ENCODE data around the gene CDON. TPM values are rescaled to one million over a fixed set of nuclear protein-coding genes. Genes with fewer than 3 reads are reported as not detected.

CDON gene
- polyA plus RNA-seq, 3 donors, result 0.01 TPM; not detected in 2

- Histone ChIP-seq H3K9ac (ENCODE audit: insufficient read depth, low read length, poor library complexity, severe bottlenecking) (no peak overlapping the region), H3K4me3 (replicated peaks in 1 of 3; ENCODE audit: low read depth in 2 of 3, low read length in 3 of 3) (no peak overlapping the region), H2AFZ (ENCODE audit: insufficient read depth, low read depth, low read length, poor library complexity, severe bottlenecking) (no peak overlapping the region), H3K4me2 (replicated peaks; ENCODE audit: extremely low read depth, low read length, poor library complexity, severe bottlenecking) (no peak overlapping the region), H3K4me1 (ENCODE audit: control insufficient read depth in 1 of 2, insufficient read depth in 2 of 2, low read length in 2 of 2) (no peaks in the 10 kb centered on the region), H4K20me1 (ENCODE audit: insufficient read depth, low read length) (no peaks in the 10 kb centered on the region), H3K79me2 (ENCODE audit: insufficient read depth, low read length) (no peaks in the 10 kb centered on the region), H3K27me3 (ENCODE audit: control insufficient read depth in 2 of 2, insufficient read depth in 2 of 2, low read length in 2 of 2) (no peaks in the 10 kb centered on the region), H3K36me3 (replicated peaks in 1 of 2; ENCODE audit: control insufficient read depth in 1 of 2, insufficient read depth in 2 of 2, low read length in 2 of 2) (no peaks in the 10 kb centered on the region), H3K27ac (ENCODE audit: low read depth in 1 of 2, low read length in 2 of 2) (no peak overlapping the region), H3K9me3 (replicated peaks in 1 of 2; ENCODE audit: control insufficient read depth in 1 of 2, insufficient read depth in 1 of 2, low read length in 2 of 2) (no peaks in the 10 kb centered on the region)
- H3K4me3 Mint-ChIP-seq, result no peak overlapping the region
- intact Hi-C loops (cut with micrococcal nuclease), result no loop called here
- H3K36me3 Mint-ChIP-seq, result no peaks in the 10 kb centered on the region
- H3K27ac Mint-ChIP-seq, result no peak overlapping the region
- H3K9me3 Mint-ChIP-seq, result peaks cover 0 to 2% (median 0%) of the 10 kb centered on the region in 7 donors
- TF ChIP-seq CTCF (IDR thresholded peaks at IDR 0.05), result no peak
- H3K27me3 Mint-ChIP-seq (ENCODE audit: low read depth in 3 of 3), result peaks cover 5 to 17% (median 8%) of the 10 kb centered on the region in 3 donors
- no peaks in the 10 kb centered on the region for H3K4me1 Mint-ChIP-seq
- no peak for DNase-seq
- 71% methylated on average over 4 of the region's 6 CpGs for WGBS (ENCODE audit: insufficient coverage)
Measured at GRCh38 chr11:126079621-126080124, 17.0 kb upstream of the CDON start.

- H3K4me1 Mint-ChIP-seq, result no peaks in the 10 kb centered on the region
- H3K9me3 ChIP-seq (replicated peaks in 1 of 2; ENCODE audit: control insufficient read depth in 1 of 2, insufficient read depth in 1 of 2, low read length in 2 of 2), result no peaks in the 10 kb centered on the region
- no peaks in the 10 kb centered on the region for H4K20me1 ChIP-seq (ENCODE audit: insufficient read depth, low read length)
- no peaks in the 10 kb centered on the region for H3K36me3 ChIP-seq (replicated peaks in 1 of 2; ENCODE audit: control insufficient read depth in 1 of 2, insufficient read depth in 2 of 2, low read length in 2 of 2)
- H3K27ac ChIP-seq (ENCODE audit: low read depth in 1 of 2, low read length in 2 of 2), result no peak overlapping the region
- H3K27ac Mint-ChIP-seq, result no peak overlapping the region
- H3K4me3 ChIP-seq (replicated peaks in 1 of 3; ENCODE audit: low read depth in 2 of 3, low read length in 3 of 3), result no peak overlapping the region
- no peak for TF ChIP-seq CTCF (IDR thresholded peaks at IDR 0.05)
- intact Hi-C loops (cut with micrococcal nuclease), result no loop called here
- H2AFZ ChIP-seq (ENCODE audit: insufficient read depth, low read depth, low read length, poor library complexity, severe bottlenecking), result no peak overlapping the region
- H3K27me3 Mint-ChIP-seq (ENCODE audit: low read depth in 3 of 3), result peaks cover 5 to 13% (median 12%) of the 10 kb centered on the region in 3 donors
- H3K9me3 Mint-ChIP-seq, result peaks cover 0 to 2% (median 0%) of the 10 kb centered on the region in 7 donors
- no peak overlapping the region for H3K9ac ChIP-seq (ENCODE audit: insufficient read depth, low read length, poor library complexity, severe bottlenecking)
- H3K4me3 Mint-ChIP-seq, result no peak overlapping the region
- H3K4me2 ChIP-seq (replicated peaks; ENCODE audit: extremely low read depth, low read length, poor library complexity, severe bottlenecking), result no peak overlapping the region
- H3K4me1 ChIP-seq (ENCODE audit: control insufficient read depth in 1 of 2, insufficient read depth in 2 of 2, low read length in 2 of 2), result no peaks in the 10 kb centered on the region
- no peaks in the 10 kb centered on the region for H3K79me2 ChIP-seq (ENCODE audit: insufficient read depth, low read length)
- no peaks in the 10 kb centered on the region for H3K36me3 Mint-ChIP-seq
- no CpG with 5 or more reads among the region's 1 CpG for WGBS (ENCODE audit: insufficient coverage)
- no peak for DNase-seq
- H3K27me3 ChIP-seq (ENCODE audit: control insufficient read depth in 2 of 2, insufficient read depth in 2 of 2, low read length in 2 of 2), result no peaks in the 10 kb centered on the region
Measured at GRCh38 chr11:126076641-126077040, 14.0 kb upstream of the CDON start.

Measured in CD14-positive monocyte (primary cell).